ENCODE measurements around the gene IRF8.

Gene IRF8

GRCh38 chr16:85946541-85947124, 47.7 kb downstream of the IRF8 start:
- TF ChIP-seq CTCF (IDR thresholded peaks at IDR 0.05; ENCODE audit: low read depth, low read length) (no peak), POLR2A (IDR thresholded peaks at IDR 0.05; ENCODE audit: extremely low read depth, insufficient read length) (no peak), MYC (IDR thresholded peaks at IDR 0.05; ENCODE audit: low read depth, low read length) (no peak), MAX (IDR thresholded peaks at IDR 0.05; ENCODE audit: low read depth, low read length) (no peak)
- no peak for DNase-seq (ENCODE audit: low read depth)

GRCh38 chr16:85947230-85948137, 48.5 kb downstream of the IRF8 start:
- DNase-seq (ENCODE audit: low read depth): peak; percentile 39
- peak overlapping the region; percentile 17 for H3K4me3 ChIP-seq (ENCODE audit: low read depth, low read length)
- TF ChIP-seq MYC (IDR thresholded peaks at IDR 0.05; ENCODE audit: low read depth, low read length) (no peak), MAX (IDR thresholded peaks at IDR 0.05; ENCODE audit: low read depth, low read length) (no peak), POLR2A (IDR thresholded peaks at IDR 0.05; ENCODE audit: extremely low read depth, insufficient read length) (no peak)

More at GRCh38 chr16:85946541-85947124, 47.7 kb downstream of the IRF8 start:
- H3K4me3 ChIP-seq (ENCODE audit: low read depth, low read length): no peak overlapping the region

GRCh38 chr16:85948138-85948509, 49.2 kb downstream of the IRF8 start:
- H3K4me3 ChIP-seq (ENCODE audit: low read depth, low read length): peak overlapping the region; percentile 17
- TF ChIP-seq CTCF (IDR thresholded peaks at IDR 0.05; ENCODE audit: low read depth, low read length) (no peak), MAX (IDR thresholded peaks at IDR 0.05; ENCODE audit: low read depth, low read length) (peak; percentile 81), POLR2A (IDR thresholded peaks at IDR 0.05; ENCODE audit: extremely low read depth, insufficient read length) (no peak), MYC (IDR thresholded peaks at IDR 0.05; ENCODE audit: low read depth, low read length) (peak; percentile 55; the same call in 1 of the 2 replicates)
- peak; percentile 68 for DNase-seq (ENCODE audit: low read depth)

GRCh38 chr16:85948616-85949265, 49.8 kb downstream of the IRF8 start:
- TF ChIP-seq MAX (IDR thresholded peaks at IDR 0.05; ENCODE audit: low read depth, low read length): no peak
- DNase-seq (ENCODE audit: low read depth): peak; percentile 39
- H3K4me3 ChIP-seq (ENCODE audit: low read depth, low read length): no peak overlapping the region

GRCh38 chr16:85950136-85950918, 51.4 kb downstream of the IRF8 start:
- no peak for DNase-seq (ENCODE audit: low read depth)
- H3K4me3 ChIP-seq (ENCODE audit: low read depth, low read length): no peak overlapping the region
- no peak for TF ChIP-seq POLR2A (IDR thresholded peaks at IDR 0.05; ENCODE audit: extremely low read depth, insufficient read length)
- no peak for TF ChIP-seq CTCF (IDR thresholded peaks at IDR 0.05; ENCODE audit: low read depth, low read length)

GRCh38 chr16:85952197-85952596, 53.2 kb downstream of the IRF8 start:
- DNase-seq (ENCODE audit: low read depth): no peak

More at GRCh38 chr16:85952197-85952596, 53.2 kb downstream of the IRF8 start:
- TF ChIP-seq MYC (IDR thresholded peaks at IDR 0.05; ENCODE audit: low read depth, low read length) (no peak), MAX (IDR thresholded peaks at IDR 0.05; ENCODE audit: low read depth, low read length) (no peak), CTCF (IDR thresholded peaks at IDR 0.05; ENCODE audit: low read depth, low read length) (no peak), POLR2A (IDR thresholded peaks at IDR 0.05; ENCODE audit: extremely low read depth, insufficient read length) (no peak)
- H3K4me3 ChIP-seq (ENCODE audit: low read depth, low read length): no peak overlapping the region
